ENCODE data around the gene DNAH9. TPM values are rescaled to one million over a fixed set of nuclear protein-coding genes. Genes with fewer than 3 reads are reported as not detected.

Gene DNAH9
- total and polyA plus RNA-seq, 2 of the 8 experiments (the other 6 are each of a cell fraction or from before 2014, with no cell fraction given): 0.21 to 0.86 TPM

- Histone ChIP-seq H4K5ac (ENCODE audit: insufficient read length, low read depth, low read length) (no peak overlapping the region), H3K36me3 (ENCODE audit: control insufficient read depth in 2 of 4, insufficient read depth in 4 of 4, low read length in 3 of 4) (no peaks in the 10 kb centered on the region), H4K20me1 (replicated peaks in 1 of 2; ENCODE audit: control insufficient read depth in 1 of 2, insufficient read depth in 2 of 2, low read length in 2 of 2) (no peaks in the 10 kb centered on the region), H3K79me1 (ENCODE audit: low read depth, low read length) (no peaks in the 10 kb centered on the region), H2BK12ac (ENCODE audit: low read depth, low read length) (no peak overlapping the region), H3K4me2 (ENCODE audit: insufficient read depth in 1 of 2, low read depth in 2 of 2, low read length in 2 of 2) (no peak overlapping the region), H2AK5ac (ENCODE audit: low read depth, low read length) (no peak overlapping the region), H2BK5ac (ENCODE audit: low read depth, low read length) (no peak overlapping the region), H3K27me3 (replicated peaks in 1 of 4; ENCODE audit: control insufficient read depth in 3 of 4, extremely low read depth in 1 of 4, insufficient read depth in 3 of 4, low read length in 3 of 4) (no peaks in the 10 kb centered on the region), H3K18ac (ENCODE audit: extremely low read depth, low read length) (no peak overlapping the region), H2BK15ac (ENCODE audit: low read length) (no peak overlapping the region), H3K4me3 (ENCODE audit: extremely low read depth in 1 of 4, insufficient read depth in 2 of 4, low read depth in 3 of 4, low read length in 4 of 4) (no peak overlapping the region), H4K91ac (replicated peaks; ENCODE audit: insufficient read length, low read length) (no peak overlapping the region), H4K8ac (ENCODE audit: extremely low read depth, insufficient read depth, low read length) (no peak overlapping the region), H2BK120ac (replicated peaks; ENCODE audit: low read depth, low read length) (no peak overlapping the region), H3K4me1 (replicated peaks in 1 of 4; ENCODE audit: control insufficient read depth in 3 of 4, insufficient read depth in 4 of 4, low read length in 3 of 4) (peaks cover 0 to 11% (median 2%) of the 10 kb centered on the region in 4 experiments; a peak in 4 of 7 replicates), H3K9ac (replicated peaks in 1 of 4; ENCODE audit: extremely low read depth in 1 of 4, low read depth in 3 of 4, low read length in 3 of 4) (no peak overlapping the region), H3K4ac (replicated peaks; ENCODE audit: insufficient read length, low read depth, low read length) (no peak overlapping the region), H3K56ac (replicated peaks; ENCODE audit: insufficient read length, low read depth, low read length) (no peak overlapping the region), H3K14ac (ENCODE audit: insufficient read length) (no peak overlapping the region), H2BK20ac (ENCODE audit: low read length) (no peak overlapping the region), H3K23me2 (ENCODE audit: low read depth, low read length) (no peaks in the 10 kb centered on the region), H2AFZ (ENCODE audit: low read length) (no peak overlapping the region), H3K27ac (ENCODE audit: low read depth, low read length) (no peak overlapping the region), H3K23ac (ENCODE audit: insufficient read length) (no peak overlapping the region), H3K79me2 (ENCODE audit: control insufficient read depth in 1 of 2, insufficient read depth in 2 of 2, low read length in 2 of 2) (no peaks in the 10 kb centered on the region), H3K9me3 (ENCODE audit: insufficient read depth in 2 of 2, low read depth in 1 of 2, low read length in 1 of 2) (no peaks in the 10 kb centered on the region)
- DNase-seq (ENCODE audit: low read depth in 1 of 2, low spot score in 2 of 2) (no peak), FAIRE-seq (no peak)
- 76% methylated on average over 1 of the region's 1 CpG; no CpG with 5 or more reads in 1 of the 2 experiments for WGBS, 2 experiments (ENCODE audit: extremely low coverage in 1 of 2, insufficient coverage in 1 of 2, insufficient read length in 1 of 2, insufficient replicate concordance in 2 of 2, low coverage in 1 of 2, low lambda C conversion rate in 2 of 2, missing lambda C conversion rate in 1 of 2)
- ChIA-PET CTCF (ENCODE audit: partially characterized antibody) (no interaction called here), POLR2A (ENCODE audit: partially characterized antibody) (no interaction called here)
- TF ChIP-seq GTF2F1 (IDR thresholded peaks at IDR 0.05; ENCODE audit: borderline replicate concordance, low read depth, low read length): no peak
- TF ChIP-seq CHD2 (IDR thresholded peaks at IDR 0.05; ENCODE audit: low read length): no peak
- TF ChIP-seq SAP30 (IDR thresholded peaks at IDR 0.05; ENCODE audit: insufficient read depth, insufficient replicate concordance, low read length): no peak
- no peak for TF ChIP-seq POLR2AphosphoS5 (IDR thresholded peaks at IDR 0.05; ENCODE audit: low read depth, low read length)
- no peak for TF ChIP-seq BACH1 (IDR thresholded peaks at IDR 0.05; ENCODE audit: low read length)
- no peak for TF ChIP-seq CBX8 (IDR thresholded peaks at IDR 0.05; ENCODE audit: borderline replicate concordance, low read depth, low read length)
- TF ChIP-seq NRF1 (IDR thresholded peaks at IDR 0.05; ENCODE audit: low read depth, low read length): no peak
- TF ChIP-seq USF2 (IDR thresholded peaks at IDR 0.05; ENCODE audit: low read length): no peak
- TF ChIP-seq KDM5A (IDR thresholded peaks at IDR 0.05; ENCODE audit: low read length): no peak
- no peak for TF ChIP-seq RNF2 (IDR thresholded peaks at IDR 0.05; ENCODE audit: borderline replicate concordance, low read depth, low read length, missing control alignments, poor library complexity, severe bottlenecking)
- no peak for TF ChIP-seq SP1 (IDR thresholded peaks at IDR 0.05; ENCODE audit: low read depth, low read length)
- TF ChIP-seq ATF3 (IDR thresholded peaks at IDR 0.05; ENCODE audit: insufficient read depth, low read depth, low read length): no peak
- no peak for TF ChIP-seq RXRA (IDR thresholded peaks at IDR 0.05; ENCODE audit: insufficient read depth, low read depth, low read length)
These were observed 257.0 kb downstream of the DNAH9 start for GRCh38 chr17:11855306-11855705.

Measured in H1 (cell line).